Measurements from ENCODE around the gene RNF38.

DNA sequence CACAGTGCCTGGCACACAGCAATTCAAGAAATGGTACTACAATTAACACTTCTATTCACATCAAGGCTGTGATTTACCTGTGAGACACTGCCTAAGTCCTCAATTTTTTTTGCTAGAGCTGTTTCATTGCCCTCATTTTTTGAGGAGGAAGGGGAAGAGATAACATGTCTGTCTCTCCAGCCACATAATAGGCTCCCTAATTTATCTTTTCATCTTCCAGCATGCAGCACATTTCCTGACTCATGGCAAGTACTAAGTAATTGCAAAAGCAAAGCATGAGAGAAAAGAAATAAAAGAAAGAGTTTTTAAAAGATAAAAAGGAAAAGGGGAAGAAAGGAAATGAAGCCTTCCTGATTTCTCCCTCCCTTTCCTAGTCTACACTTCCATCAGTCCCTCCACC lies 26.9 kb upstream of the RNF38 start:
- TF ChIP-seq POLR2A (IDR thresholded peaks at IDR 0.05) = no peak
- no peak for TF ChIP-seq EP300 (IDR thresholded peaks at IDR 0.05)
- TF ChIP-seq, protein P1, sequence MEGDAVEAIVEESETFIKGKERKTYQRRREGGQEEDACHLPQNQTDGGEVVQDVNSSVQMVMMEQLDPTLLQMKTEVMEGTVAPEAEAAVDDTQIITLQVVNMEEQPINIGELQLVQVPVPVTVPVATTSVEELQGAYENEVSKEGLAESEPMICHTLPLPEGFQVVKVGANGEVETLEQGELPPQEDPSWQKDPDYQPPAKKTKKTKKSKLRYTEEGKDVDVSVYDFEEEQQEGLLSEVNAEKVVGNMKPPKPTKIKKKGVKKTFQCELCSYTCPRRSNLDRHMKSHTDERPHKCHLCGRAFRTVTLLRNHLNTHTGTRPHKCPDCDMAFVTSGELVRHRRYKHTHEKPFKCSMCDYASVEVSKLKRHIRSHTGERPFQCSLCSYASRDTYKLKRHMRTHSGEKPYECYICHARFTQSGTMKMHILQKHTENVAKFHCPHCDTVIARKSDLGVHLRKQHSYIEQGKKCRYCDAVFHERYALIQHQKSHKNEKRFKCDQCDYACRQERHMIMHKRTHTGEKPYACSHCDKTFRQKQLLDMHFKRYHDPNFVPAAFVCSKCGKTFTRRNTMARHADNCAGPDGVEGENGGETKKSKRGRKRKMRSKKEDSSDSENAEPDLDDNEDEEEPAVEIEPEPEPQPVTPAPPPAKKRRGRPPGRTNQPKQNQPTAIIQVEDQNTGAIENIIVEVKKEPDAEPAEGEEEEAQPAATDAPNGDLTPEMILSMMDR (IDR thresholded peaks at IDR 0.05) = no peak
